Loucy (cell line): ENCODE measurements around the gene TCERG1.

Source experiments
- EZH2phosphoT487 ChIP-seq: fragments of 200-600 bp; IDR thresholded peaks from 2 replicates; pipeline ENCODE4 v1.6.1; 2018; ENCODE audit warnings: antibody characterized with exemption, mild to moderate bottlenecking, moderate library complexity, borderline replicate concordance
- TF ChIP-seq, protein P1 (sequence below): fragments of 200-600 bp; sonication (generic); conservative IDR thresholded peaks from 2 replicates; pipeline ENCODE4 v1.5.1; 2014; ENCODE audit warnings: mild to moderate bottlenecking, antibody characterized with exemption, low read length

DNA sequence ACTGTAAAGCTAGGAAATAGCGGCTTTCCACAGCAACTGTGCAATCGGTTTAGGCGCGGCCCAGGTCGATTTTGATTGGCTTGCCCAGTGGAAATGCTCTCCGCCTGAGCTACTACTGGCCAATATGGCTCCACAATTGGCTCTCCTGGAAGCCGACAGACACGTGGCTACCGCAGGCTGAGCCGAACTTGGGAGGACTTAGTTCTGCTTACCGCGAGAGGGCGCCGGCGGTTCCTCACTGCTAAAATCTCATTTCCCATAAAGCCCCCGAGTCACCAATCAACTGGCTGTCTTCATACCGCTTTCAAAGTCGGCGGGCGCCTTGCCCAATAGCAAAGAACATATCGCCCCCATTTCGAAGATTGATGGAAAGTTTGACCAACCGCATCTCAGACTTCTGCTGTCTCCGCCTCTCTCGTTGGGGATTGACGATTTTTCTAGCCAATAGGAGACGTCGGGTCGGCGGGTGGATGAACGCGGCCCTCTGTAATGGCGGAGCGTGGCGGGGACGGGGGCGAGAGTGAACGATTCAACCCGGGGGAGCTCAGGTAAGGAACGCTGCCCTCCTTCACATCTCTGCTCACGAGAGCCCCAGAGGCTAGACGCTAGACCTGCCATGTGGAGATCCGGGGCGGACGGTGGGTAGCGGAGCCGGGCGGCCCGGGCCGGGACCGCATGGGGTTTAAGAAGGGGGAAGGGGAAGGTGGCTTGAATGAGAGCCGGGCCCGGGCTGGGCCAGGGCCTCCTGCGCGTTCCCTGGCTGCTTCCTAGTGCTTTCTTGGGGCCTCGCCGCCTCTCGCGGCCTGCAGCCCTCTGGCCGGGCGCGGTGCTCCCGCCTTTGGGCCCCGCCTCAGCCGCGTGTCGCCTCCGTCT, at the start of gene TCERG1:
- TF ChIP-seq, protein P1, sequence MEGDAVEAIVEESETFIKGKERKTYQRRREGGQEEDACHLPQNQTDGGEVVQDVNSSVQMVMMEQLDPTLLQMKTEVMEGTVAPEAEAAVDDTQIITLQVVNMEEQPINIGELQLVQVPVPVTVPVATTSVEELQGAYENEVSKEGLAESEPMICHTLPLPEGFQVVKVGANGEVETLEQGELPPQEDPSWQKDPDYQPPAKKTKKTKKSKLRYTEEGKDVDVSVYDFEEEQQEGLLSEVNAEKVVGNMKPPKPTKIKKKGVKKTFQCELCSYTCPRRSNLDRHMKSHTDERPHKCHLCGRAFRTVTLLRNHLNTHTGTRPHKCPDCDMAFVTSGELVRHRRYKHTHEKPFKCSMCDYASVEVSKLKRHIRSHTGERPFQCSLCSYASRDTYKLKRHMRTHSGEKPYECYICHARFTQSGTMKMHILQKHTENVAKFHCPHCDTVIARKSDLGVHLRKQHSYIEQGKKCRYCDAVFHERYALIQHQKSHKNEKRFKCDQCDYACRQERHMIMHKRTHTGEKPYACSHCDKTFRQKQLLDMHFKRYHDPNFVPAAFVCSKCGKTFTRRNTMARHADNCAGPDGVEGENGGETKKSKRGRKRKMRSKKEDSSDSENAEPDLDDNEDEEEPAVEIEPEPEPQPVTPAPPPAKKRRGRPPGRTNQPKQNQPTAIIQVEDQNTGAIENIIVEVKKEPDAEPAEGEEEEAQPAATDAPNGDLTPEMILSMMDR, result peak; percentile 78
- TF ChIP-seq EZH2phosphoT487, result no peak
